Coronary artery (tissue), 2 donors: ENCODE data around the gene BMP4.

Experiments used
- DNase-seq: peaks from one replicate; pipeline ENCODE4 v3.0.0-alpha.2; 2017; ENCODE audit warnings: low spot score
- H3K27ac ChIP-seq, 2 donors: fragments of 200-600 bp; sonication (generic); one replicate each; pipeline ENCODE4 v1.5.1; 2016 to 2019
- H3K4me3 ChIP-seq: fragments of 200-600 bp; sonication (generic); 2 replicates; pipeline ENCODE4 v1.5.1; 2016; ENCODE audit warnings: mild to moderate bottlenecking, moderate library complexity
- TF ChIP-seq, protein P1 (sequence below): fragments of 200-600 bp; sonication (generic); IDR thresholded peaks from one replicate; pipeline ENCODE4 v1.5.1; 2019; ENCODE audit warnings: antibody characterized with exemption

The BMP4 gene

DNA sequence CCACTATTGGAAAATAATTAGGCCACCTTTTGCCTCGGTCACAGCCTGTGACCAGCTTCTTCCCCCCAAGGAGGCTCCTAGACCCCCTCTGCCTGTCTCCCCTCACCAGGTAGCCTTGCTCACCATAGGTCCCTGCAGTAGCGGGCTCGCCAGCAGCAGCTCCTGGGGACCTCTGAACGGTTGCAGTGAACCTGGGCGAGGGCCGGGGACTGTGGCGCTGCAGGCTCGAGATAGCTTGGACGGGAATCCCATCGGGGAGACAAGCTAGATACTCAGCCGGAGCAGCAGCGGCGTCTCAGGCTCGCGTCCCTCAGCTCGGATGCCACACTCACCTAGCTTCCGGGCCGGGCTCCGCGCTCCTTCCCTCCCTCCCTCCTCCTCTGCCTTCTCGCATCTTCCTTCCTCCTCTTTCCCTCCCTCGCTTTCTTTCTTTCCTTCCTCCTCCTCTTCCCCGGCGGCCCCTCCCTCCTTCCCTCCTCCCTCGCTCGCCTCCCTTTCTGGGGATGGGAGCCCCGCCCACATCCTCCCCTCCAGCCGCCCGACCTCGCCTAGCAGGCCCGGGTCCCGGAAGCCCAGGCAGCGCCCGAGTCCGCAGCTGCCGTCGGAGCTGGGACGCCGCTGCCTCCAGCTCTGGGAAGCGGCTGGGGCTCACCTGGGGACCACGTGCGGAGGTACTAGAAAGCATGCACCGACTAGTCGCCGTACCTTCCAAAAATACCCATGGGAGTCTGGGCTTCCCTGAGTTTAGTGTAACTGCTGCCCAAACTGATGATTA, at the start of gene BMP4:
Gene BMP4, minus strand, starts transcription at position 399 of the 775 bp plus-strand sequence. CDS start 4,603 bp downstream, outside the sequence.
- TF ChIP-seq, protein P1, sequence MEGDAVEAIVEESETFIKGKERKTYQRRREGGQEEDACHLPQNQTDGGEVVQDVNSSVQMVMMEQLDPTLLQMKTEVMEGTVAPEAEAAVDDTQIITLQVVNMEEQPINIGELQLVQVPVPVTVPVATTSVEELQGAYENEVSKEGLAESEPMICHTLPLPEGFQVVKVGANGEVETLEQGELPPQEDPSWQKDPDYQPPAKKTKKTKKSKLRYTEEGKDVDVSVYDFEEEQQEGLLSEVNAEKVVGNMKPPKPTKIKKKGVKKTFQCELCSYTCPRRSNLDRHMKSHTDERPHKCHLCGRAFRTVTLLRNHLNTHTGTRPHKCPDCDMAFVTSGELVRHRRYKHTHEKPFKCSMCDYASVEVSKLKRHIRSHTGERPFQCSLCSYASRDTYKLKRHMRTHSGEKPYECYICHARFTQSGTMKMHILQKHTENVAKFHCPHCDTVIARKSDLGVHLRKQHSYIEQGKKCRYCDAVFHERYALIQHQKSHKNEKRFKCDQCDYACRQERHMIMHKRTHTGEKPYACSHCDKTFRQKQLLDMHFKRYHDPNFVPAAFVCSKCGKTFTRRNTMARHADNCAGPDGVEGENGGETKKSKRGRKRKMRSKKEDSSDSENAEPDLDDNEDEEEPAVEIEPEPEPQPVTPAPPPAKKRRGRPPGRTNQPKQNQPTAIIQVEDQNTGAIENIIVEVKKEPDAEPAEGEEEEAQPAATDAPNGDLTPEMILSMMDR, result no peak
- Histone ChIP-seq H3K27ac (peak within 1 kb of the TSS; percentile 55 to 97), H3K4me3 (peak within 1 kb of the TSS; percentile 88)
- peak; percentile 85 for DNase-seq

DNA sequence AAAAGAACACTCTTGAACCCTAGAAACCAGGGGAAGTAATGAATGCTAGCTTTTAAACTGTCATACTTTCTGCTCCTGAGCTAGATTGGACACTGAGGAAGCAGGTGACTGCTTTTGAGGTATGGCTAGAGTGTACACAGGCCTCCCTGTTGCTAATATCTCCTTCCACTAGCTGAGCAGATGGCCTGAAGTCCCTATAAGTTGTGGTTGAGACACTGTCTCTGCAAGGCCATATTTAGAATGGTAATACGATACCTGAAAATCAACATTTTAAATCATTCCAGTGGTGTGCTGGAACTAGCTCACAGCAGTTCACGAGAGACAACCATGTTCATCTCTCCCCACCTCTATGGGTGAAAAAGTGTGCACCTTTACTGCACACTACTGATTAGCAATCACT, 46.4 kb upstream of the BMP4 start:
- no peak overlapping the region for H3K4me3 ChIP-seq
- TF ChIP-seq, protein P1, result no peak
- DNase-seq, result no peak
- H3K27ac ChIP-seq, result no peak overlapping the region

DNA sequence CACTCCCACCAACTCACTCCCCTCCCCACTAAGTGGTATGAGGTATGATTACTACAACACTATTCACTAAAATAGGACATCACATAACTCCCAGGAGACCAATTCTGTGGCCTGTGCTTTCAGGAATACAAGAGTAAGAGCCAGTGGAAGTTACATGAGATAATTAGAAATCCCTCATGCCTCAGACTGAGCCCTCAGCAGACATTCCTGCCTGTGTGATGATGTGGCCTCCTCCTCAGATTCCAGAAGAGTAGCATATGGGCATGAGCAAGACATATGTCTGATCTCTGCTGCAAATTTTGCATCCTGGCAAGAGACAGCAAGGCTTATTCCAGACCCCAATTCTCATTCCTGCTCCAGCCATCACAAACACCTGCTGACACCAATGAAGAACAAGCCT, 46.0 kb upstream of the BMP4 start:
- TF ChIP-seq, protein P1, result no peak
- no peak for DNase-seq
- no peak overlapping the region for H3K27ac ChIP-seq
- H3K4me3 ChIP-seq, result no peak overlapping the region

DNA sequence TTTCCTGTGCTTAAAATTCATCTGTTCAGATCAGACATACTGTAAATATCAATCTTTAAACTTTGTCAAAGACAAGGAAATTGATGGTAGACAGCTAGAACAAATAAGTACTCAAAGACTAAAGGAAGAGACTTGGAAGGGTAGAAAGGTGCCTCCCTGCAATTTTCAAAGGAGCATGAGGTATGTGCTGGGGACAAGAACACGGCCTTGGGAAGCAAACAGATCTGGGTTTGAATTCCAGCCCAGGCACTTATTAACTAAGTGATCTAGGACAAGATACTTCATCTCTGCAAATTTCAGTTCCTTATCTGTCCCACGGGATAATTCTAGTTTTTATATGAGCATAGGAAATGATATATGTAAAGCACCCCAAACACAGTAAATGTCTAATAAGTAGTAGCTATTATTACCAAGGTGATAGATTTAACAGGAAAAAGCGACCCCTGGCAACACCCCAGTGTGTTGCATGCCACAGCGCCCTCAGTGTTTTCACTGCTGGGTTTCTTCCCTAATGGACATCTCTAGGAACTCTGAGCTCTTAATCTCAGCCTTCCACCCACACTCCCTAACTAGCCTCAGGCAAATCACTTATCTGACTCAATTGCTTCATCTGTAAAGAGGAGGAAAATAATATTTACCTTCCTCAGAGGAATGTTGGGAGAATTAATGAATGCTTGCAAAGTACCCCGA, 44.7 kb upstream of the BMP4 start:
- Histone ChIP-seq H3K4me3 (no peak overlapping the region), H3K27ac (no peak overlapping the region)
- DNase-seq, result no peak
- TF ChIP-seq, protein P1, result no peak

DNA sequence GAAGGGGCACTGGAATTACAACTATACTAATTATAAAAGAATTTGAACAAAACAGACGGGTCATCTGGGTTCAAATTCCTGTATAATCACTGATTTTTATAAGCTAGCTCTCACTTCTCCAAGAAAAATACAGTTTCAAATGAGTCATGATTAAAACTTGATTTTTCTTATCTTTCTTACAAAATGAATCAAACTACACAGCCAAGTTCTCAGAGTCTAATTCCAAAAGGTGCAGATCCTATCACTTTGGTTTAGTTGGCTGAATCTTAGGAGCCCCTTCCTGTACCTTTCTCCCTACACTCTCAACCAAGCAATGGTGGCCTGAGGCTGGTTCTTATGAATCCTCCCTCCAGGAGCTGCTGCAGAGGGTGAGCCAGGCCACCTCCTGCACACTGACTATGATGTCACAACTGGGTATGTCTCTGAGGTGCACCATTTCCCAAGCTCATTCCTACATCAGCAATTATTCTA, 43.8 kb upstream of the BMP4 start:
- Histone ChIP-seq H3K4me3 (no peak overlapping the region), H3K27ac (no peak overlapping the region)
- DNase-seq, result no peak
- TF ChIP-seq, protein P1, result no peak

DNA sequence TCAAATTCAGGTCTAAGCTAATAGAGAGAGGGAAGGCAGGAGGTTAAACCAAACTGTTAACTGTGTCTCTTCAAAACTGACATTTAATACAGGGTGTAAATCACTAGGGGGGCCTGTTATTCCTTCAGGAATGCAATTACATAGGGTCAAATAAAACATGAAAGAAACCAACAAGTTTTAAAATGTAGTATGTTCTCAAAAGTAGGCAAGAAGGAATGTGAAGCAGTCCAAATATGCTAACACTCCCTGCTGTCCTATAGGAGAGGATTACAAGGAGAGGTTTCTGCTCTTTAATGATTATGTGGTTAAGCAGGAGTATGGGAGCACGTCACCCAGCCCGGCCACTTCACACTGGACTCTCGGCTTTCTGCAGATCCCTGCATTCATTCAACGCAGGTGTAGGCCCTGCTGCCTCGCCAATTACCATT, 42.5 kb upstream of the BMP4 start:
- TF ChIP-seq, protein P1, result no peak
- Histone ChIP-seq H3K4me3 (no peak overlapping the region), H3K27ac (no peak overlapping the region)
- DNase-seq, result no peak
